SK-N-MC (cell line): Measurements from ENCODE around the gene TMEM119.

Experiments used
- EZH2 ChIP-seq: fragments of 200-600 bp; sonication (generic); IDR thresholded peaks from one replicate; pipeline ENCODE4 v1.6.1; 2017; ENCODE audit warnings: antibody characterized with exemption
- FOXP2 ChIP-seq: optimal IDR thresholded peaks from 2 replicates; pipeline ENCODE3; 2011; ENCODE audit warnings: mild to moderate bottlenecking, moderate library complexity; ENCODE audit not compliant: insufficient read depth; ENCODE audit errors: extremely low read length, control extremely low read depth
- POLR2AphosphoS5 ChIP-seq: IDR thresholded peaks from 2 replicates; pipeline ENCODE4 v1.6.1; 2012; ENCODE audit warnings: mild to moderate bottlenecking, low read depth, low read length, borderline replicate concordance

- TF ChIP-seq EZH2: no peak
- TF ChIP-seq POLR2AphosphoS5: no peak
- TF ChIP-seq FOXP2: no peak
These were observed 43.0 kb upstream of the TMEM119 start for GRCh38 chr12:108640802-108641445.
